AG09319 (cell line): Measurements from ENCODE around the gene DISP1.

Experiments
- DNase-seq: peaks from one replicate; pipeline ENCODE4 v3.0.0-alpha.2; 2010; ENCODE audit warnings: low read depth; ENCODE audit errors: extremely low read depth
- CTCF ChIP-seq: IDR thresholded peaks from 2 replicates; pipeline ENCODE4 v1.5.1; 2011; ENCODE audit warnings: low read depth, mild to moderate bottlenecking, inconsistent platforms, low read length, moderate library complexity

The DISP1 gene

GRCh38 chr1:222798116-222798515 is 16.7 kb upstream of the DISP1 start:
- no peak for DNase-seq
- TF ChIP-seq CTCF, result no peak

- TF ChIP-seq CTCF, result no peak
- no peak for DNase-seq
These were observed 15.9 kb upstream of the DISP1 start for GRCh38 chr1:222798975-222799374.

DNA sequence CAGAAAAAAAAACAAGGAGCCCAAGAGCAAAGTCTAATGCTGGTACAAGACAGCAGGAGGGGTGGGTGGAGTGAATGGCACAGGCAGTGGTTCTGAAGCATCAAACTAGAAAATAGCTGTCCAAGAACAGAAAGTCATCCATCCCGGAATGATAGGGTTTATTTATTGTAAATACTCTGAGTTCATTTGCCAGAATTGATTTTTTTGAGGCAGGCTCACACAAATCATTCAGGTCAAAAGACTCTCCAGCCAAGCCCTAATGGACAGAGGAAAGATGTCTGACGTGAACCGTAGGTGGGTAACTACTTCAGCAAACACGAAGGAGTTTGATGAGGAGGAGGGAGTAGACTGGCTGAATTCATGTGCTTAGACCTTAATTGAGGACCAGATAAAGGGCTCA is 13.8 kb upstream of the DISP1 start:
- DNase-seq, result no peak
- TF ChIP-seq CTCF, result no peak

DNA sequence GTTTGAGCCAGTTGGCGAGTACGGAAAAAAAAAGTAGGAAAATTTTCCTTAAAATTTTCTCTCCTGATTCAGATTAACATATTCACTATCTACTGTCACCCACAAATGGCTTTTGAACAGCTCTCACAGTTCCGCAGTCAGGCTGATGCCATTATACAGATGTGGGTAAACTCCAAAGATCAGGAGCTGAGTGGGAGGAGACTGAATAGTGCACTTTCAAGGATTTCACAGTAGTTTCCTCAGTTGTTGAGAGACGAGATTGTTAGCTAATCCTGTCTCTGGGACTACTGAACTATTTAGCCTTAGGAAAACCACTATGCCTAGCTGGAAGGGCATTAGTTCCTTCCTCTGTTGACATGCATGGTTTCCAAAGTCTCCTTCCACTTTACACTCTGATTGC is 3.2 kb upstream of the DISP1 start:
- TF ChIP-seq CTCF, result no peak

DNA sequence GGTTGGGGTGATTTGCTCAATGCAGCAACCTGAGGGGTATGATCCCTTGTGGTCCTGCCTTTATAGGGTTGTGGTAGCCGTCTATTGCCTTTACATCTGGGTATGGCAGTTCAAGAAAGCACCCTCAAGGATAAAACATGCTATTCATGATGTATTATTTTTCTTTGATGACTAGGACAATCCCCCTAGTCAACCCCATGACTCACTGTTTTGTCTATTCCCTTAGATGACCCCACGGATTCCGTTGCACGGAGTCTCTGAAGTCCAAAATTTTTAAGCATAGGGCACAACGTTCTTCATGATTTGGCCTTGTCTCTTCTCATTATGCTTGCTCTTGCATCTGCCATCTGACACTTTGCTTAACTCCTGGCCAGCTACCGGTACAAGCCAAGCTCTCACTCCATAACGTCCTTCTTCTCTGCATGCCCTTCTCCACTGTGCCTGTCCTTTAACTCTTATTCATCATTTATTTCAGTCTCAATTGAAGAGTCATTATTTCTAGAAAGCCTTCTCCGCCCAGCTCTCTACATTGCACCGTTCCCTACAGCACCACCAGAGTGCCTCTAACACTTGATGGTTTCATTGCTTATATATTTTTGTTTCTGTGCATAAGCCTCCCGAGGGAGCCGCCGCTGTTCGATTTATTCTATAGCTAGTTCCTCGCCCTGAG is 838 bp upstream of the DISP1 start:
- DNase-seq, result no peak
- TF ChIP-seq CTCF, result no peak

More for the DNA sequence above, 3.2 kb upstream of the DISP1 start:
- DNase-seq, result no peak

- DNase-seq, result no peak
- TF ChIP-seq CTCF, result no peak
These were observed 564 bp downstream of the DISP1 start for GRCh38 chr1:222815440-222815765.

DNA sequence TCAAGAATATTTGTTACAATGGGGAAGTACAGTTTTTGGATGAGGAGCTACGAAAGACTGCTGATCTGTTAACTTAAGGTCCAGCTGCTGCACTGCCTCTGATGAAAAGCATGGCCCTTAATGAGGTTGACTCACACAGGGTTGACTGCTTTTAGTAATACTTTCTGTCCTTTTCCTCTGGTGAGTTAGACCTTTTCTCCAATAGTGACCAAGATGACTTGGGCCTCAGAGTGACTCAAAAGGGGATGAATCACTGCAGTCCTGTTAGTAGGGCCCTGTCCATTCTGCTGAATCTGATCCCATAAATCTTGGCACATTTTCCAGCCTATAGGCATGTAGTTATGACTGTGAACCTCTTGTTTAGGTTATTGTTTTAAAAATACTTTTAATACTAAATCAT is 2.7 kb downstream of the DISP1 start:
- TF ChIP-seq CTCF, result no peak
- peak; percentile 51 for DNase-seq
